Smooth muscle cell of the brain vasculature (primary cell): Measurements from ENCODE around the gene DBET.
"Not testable (repeated sequence)": the region's sequence is repeated elsewhere in the genome, so short reads cannot be mapped to it uniquely, and the experiment has no call there.

Experiments used
- DNase-seq: peaks from one replicate; pipeline ENCODE4 v3.0.0-alpha.2; 2012; ENCODE audit warnings: low read depth, low spot score

DBET gene

GRCh38 chr4:190049378-190050239, 14.7 kb upstream of the DBET start:
- DNase-seq, result not testable (repeated sequence)

GRCh38 chr4:190058997-190059396, 5.3 kb upstream of the DBET start:
- not testable (repeated sequence) for DNase-seq

- DNase-seq, result not testable (repeated sequence)
These were observed 503 bp downstream of the DBET start for GRCh38 chr4:190064805-190065204.

- not testable (repeated sequence) for DNase-seq
These were observed 4.0 kb downstream of the DBET start for GRCh38 chr4:190068351-190068750.

- not testable (repeated sequence) for DNase-seq
These were observed 28.8 kb downstream of the DBET start for GRCh38 chr4:190093052-190093451.

GRCh38 chr4:190094031-190094430, 29.7 kb downstream of the DBET start:
- not testable (repeated sequence) for DNase-seq

GRCh38 chr4:190095335-190095734, 31.0 kb downstream of the DBET start:
- not testable (repeated sequence) for DNase-seq

- not testable (repeated sequence) for DNase-seq
These were observed 35.3 kb downstream of the DBET start for GRCh38 chr4:190099605-190100004.

GRCh38 chr4:190101525-190101924, 37.2 kb downstream of the DBET start:
- DNase-seq, result not testable (repeated sequence)

- DNase-seq, result not testable (repeated sequence)
These were observed 41.9 kb downstream of the DBET start for GRCh38 chr4:190106191-190106590.

- DNase-seq, result not testable (repeated sequence)
These were observed 42.5 kb downstream of the DBET start for GRCh38 chr4:190106611-190107480.

GRCh38 chr4:190107766-190108485, 43.6 kb downstream of the DBET start:
- not testable (repeated sequence) for DNase-seq

GRCh38 chr4:190108756-190109155, 44.5 kb downstream of the DBET start:
- not testable (repeated sequence) for DNase-seq

- DNase-seq, result not testable (repeated sequence)
These were observed 45.2 kb downstream of the DBET start for GRCh38 chr4:190109390-190110011.

- DNase-seq, result not testable (repeated sequence)
These were observed 45.7 kb downstream of the DBET start for GRCh38 chr4:190110033-190110432.

GRCh38 chr4:190110570-190111295, 46.4 kb downstream of the DBET start:
- not testable (repeated sequence) for DNase-seq

GRCh38 chr4:190112879-190113278, 48.6 kb downstream of the DBET start:
- not testable (repeated sequence) for DNase-seq

GRCh38 chr4:190114991-190115390, 50.7 kb downstream of the DBET start:
- not testable (repeated sequence) for DNase-seq
